ENCODE measurements around the gene UBAP2L.

DNA sequence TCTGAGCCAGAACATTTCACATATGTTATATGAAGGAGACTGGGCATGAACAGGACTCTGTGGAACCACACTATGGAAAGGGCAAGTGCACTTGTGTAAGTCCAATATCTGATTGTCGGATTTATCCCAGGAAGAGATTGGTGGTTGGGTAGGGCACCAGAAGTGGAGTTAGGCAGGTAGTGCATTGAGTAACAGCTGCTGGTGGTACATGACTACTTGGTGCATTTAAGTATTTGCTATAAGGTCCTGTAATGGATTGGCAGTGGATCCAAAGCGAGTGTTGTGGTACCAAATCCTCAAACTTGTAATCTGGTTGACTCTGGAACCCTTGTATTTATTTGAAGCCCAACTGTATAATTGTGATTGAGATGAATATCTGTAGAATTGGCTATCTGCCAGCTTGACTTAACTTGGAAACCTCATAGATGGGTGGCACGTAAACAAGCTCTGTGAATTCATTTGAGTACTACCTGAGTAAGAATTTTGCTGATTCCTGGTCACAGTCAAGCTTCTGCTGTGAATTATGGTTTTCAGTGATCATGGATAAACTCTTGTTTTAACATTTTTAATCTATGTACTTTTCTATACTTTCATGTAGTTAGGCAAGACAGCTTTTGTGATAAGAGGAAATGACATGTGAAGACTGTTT is 21.1 kb downstream of the UBAP2L start:
- TF ChIP-seq CTCF (IDR thresholded peaks at IDR 0.05; ENCODE audit: low read depth, low read length) (no peak), POLR2A (IDR thresholded peaks at IDR 0.05; ENCODE audit: extremely low read depth, insufficient read length) (no peak), MYC (IDR thresholded peaks at IDR 0.05; ENCODE audit: low read depth, low read length) (no peak), MAX (IDR thresholded peaks at IDR 0.05; ENCODE audit: low read depth, low read length) (no peak)

Data from NB4 (cell line).